SKM-1 treated with dmso at 0.1 percent for 144 hours (cell line): ENCODE data around the gene CXCL6.

Experiments
- DNase-seq: peaks from one replicate; lab custom pipeline; 2025; ENCODE audit not compliant: unreplicated experiment; lab: John Stamatoyannopoulos, UW

The CXCL6 gene

GRCh38 chr4:73836373-73837279 is at the start of gene CXCL6:
Gene CXCL6 (plus strand): TSS chr4:73836678. CDS start chr4:73836751, 73 bp downstream.
- no peak for DNase-seq

DNA sequence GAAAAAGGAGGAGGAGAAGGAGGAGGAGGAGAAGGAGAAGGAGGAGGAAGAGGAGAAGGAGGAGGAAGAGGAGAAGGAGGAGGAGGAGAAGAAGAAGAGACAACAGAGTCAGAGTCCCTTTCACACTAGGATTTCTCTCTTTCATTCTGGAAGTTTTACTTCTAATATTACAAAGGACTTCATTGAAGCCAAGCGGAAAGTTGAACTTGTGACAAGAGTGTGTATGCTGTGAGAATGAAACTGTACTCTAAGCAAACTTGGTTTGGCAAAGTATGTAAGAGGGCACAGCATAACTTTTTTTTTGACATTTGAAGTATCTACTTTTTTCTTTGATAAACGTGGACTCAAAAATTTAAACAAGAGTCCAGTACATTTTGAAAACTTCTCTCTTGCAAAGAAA is 48.1 kb upstream of the CXCL6 start:
- DNase-seq, result no peak

DNA sequence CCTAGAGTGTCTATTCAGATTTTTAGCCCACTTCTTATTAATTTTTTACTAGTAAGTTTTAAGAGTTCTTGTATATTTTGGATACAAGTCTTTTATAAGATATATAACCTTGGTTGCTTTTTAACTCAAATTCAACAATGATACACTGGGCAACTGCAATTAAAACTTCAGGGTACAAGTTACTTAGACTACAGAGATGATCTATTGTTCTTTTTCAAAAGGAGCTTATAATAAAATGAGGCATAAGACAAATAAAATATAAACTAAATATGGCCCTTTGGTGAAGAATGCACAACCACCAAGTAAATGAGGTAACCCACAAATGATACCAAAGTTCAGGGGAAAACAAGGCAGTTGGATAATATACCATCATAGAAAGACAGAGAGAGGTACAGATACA is 37.6 kb upstream of the CXCL6 start:
- no peak for DNase-seq

GRCh38 chr4:73800206-73800605 is 36.3 kb upstream of the CXCL6 start:
- DNase-seq, result no peak

DNA sequence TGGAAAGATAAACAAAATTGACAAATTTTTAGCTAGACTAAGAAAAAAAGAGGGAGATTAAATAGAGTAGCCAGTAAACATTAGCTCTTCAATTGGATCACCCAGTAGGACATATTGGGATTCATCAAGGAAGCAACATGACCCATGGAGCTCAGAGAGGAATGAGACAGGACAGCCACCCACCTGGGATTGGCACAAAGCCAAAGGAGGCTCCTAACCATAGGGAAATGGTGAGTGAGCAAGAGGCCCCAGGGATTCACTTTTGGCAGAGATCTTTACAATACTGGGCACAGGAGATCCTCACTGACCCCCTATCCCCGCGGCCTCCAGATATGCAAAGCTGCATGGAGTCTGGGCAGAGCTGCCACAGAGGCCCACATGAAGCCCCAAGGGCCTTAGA is 34.8 kb upstream of the CXCL6 start:
- DNase-seq, result no peak

- DNase-seq, result no peak
These were observed 33.3 kb upstream of the CXCL6 start for GRCh38 chr4:73803213-73803612.

- DNase-seq, result no peak
These were observed 26.3 kb upstream of the CXCL6 start for GRCh38 chr4:73810191-73810590.

DNA sequence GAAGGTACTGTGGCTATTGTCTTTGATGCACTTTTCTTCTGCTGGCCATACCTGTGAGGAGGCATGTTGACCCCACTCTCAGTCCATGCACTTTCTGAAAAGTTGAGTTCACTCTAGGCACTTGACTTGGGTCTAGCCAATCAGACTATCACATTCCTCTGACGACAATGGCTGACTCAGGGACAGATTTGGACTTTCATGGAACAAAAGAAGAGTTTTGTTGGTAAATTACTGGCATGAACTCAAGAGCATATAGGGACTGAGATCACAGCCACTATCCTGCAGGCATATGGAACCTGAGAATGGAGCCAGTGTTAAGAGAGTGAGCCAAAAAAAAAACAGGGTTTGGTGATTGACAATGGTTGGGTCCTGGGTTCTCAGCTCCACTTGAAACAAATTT is 24.6 kb upstream of the CXCL6 start:
- no peak for DNase-seq

DNA sequence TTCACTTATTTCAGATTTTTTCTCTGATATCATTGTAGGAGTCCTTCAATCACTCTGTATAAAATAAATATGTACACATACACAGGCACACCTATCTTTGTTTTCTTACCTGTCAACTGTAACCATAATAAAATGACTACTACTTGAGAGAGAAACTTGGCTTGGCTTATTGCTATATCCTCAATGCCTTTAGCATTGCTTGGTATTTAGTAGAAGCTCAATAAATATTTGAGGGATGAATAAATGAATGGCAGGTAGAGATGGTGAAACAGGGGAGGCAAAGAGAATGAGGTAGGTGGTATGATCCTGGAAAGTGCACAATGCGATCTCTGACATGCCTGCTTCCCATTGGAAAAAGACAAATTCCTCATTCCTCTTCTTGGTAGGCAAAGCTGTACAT is 21.8 kb upstream of the CXCL6 start:
- DNase-seq, result no peak

GRCh38 chr4:73815145-73815544 is 21.3 kb upstream of the CXCL6 start:
- DNase-seq, result peak; percentile 42

DNA sequence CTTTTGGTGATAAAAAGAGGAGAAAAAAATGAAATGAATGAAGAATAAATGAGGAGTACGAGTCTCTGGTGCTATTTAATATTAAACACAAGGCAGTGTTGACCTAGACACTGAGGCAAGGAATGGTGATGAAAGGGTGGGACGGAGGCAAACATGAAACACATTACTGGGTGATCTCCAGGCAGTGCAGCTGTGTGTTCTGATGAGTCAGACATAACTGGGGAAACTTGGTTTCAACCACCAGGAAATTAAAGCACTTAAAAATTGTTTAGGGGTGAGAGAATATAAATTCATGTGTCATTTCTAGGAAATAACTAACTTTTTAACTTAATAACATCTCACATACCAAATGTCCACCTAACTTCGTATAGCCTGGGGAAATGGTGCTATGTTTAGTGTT is 19.7 kb upstream of the CXCL6 start:
- no peak for DNase-seq

DNA sequence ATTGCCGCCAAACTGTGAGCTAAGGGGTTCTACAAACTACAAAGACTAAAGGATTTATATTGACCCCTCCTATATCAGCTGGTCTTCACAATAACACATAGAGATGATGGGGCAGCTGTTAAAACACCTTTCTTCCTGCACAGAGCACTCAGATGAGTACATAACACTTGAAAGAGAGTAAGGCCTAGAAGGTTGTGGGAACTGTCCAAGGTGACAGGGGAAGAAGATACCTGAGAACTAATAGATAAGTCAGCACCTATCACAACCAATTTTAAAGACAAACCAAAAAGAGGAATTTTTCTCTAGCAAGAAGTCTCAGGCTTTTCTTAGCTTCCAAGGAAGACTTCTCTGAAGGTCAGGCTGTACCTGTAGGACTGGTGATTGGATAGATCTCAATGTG is 19.1 kb upstream of the CXCL6 start:
- no peak for DNase-seq

GRCh38 chr4:73821325-73821724 is 15.2 kb upstream of the CXCL6 start:
- no peak for DNase-seq

DNA sequence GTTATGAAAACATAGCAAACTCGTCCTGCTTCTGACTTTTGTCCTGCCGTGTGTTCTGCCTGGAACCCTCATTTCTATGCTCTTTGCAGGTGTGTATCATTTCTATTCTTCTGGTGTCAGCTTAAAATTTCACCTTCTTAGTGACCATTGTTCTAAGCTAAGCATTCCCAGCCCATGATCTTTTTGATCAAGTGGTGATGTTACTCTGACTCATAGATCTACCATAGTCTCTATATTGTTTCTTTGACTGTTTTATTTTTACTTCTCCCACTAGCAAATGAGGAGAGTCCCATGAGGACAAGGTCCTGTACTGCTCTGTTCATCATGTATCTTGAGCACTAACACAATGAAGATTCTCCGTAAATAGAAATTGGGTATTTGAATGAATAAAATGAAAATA is 14.1 kb upstream of the CXCL6 start:
- no peak for DNase-seq

DNA sequence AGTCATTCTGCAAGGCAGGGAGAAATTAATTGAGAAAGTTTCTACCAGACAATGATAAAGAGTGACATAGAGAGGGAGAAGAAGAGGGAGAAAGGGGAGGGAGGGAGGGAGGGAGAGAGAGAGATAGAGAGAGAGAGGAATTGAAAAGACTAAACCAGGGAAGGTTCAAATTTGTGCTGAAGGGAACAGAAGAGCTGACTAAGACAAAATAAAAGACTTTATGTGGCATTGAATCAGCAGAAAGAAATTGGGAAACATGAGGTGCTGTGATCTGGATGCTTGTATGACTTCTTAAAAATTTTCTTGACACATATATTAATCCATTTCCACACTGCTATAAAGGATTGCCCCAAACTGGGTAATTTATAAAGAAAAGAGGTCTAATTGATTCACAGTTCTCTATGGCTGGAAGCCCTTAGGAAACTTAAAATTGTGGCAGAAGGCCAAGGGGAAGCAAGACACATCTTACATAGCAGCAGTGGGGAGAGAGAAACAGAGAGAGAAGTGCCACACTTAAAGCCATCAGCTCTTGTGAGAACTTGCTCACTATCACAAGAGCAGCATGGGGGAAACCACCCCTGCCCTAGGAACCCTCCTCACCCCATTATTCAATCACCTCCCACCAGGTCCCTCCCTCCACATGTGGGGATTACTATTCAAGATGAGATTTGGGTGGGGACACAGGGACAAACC is 13.5 kb upstream of the CXCL6 start:
- DNase-seq, result peak; percentile 47

DNA sequence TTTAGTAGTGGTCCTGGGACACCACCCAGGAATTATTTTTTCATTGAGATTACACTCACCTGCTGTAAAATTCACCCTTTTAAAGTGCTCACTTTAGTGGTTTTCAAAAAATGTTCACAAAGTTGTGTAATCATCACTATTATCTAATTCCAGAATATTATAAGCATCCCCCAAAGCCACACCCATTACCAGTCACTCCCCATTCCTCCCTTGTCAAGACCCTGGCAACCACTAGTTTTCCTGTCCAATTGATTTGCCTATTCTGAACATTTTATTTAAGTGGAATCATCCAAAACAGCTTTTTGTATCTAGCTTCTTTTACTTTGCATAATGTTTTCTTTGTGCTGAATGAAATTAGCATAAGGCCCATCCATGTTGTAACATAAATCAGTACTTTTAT is 12.7 kb upstream of the CXCL6 start:
- no peak for DNase-seq

GRCh38 chr4:73828956-73829355 is 7.5 kb upstream of the CXCL6 start:
- peak; percentile 84 for DNase-seq

DNA sequence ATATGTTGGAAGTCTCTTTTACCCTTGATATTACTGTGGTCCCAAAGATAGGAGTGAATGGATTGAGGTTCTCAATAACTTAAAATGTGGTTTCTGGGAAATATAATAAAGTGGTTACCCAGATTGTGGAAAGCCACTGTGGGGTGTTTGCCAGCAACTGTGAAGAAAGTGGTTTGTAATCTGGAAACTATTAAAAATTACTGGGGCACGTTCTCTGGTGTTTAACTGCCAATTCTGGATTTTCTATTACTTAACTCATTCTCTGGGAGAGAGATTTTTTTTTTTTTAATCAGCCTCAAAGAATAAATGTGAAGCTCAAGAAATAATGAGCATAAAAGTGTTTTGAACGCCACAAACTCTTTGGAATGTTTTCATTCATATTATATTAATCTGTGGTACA is 4.9 kb upstream of the CXCL6 start:
- no peak for DNase-seq

DNA sequence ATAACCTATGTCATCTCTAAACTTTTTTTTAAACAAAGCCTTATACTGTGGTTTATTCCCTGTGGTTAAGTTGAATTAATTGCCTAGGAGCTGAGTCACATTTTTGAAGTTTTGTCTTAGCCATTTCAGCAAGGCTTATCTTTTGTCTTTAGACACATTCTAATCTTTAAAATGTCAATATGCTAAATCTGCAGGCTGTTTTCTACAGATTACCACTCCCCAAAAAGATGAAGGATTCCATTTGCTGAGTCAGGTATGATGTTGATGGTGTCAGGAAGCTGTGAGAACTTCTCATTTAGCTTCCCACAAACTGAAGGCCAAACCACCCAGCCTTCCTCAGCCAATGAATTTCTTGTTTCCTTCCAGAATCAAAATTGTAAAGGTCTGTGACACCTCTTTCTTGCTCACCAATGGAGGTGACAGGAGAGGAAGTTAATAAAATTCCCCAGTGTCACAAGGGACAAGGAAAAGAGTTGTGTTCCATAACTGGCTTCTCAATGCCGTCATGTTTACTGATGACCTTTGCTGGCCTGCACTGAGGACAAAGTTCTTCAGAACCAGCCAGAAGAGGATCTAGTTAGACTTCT is 3.7 kb upstream of the CXCL6 start:
- DNase-seq, result no peak

GRCh38 chr4:73839071-73839470 is 2.6 kb downstream of the CXCL6 start:
- no peak for DNase-seq

GRCh38 chr4:73839715-73840114 is 3.2 kb downstream of the CXCL6 start:
- DNase-seq, result no peak
